BLaER1 treated with 17β-estradiol and CSF1 and Interleukin-3, amounts not matched to agents 10 nM and 100 nM (cell line): ENCODE results near the gene EVX2.

ENCODE experiments used
- H3K27ac ChIP-seq, 11 experiments: shearing (Covaris generic); formaldehyde crosslinking; 2 replicates each; pipeline ENCODE4 v1.8.1; 2022
- H3K27me3 ChIP-seq, 11 experiments: shearing (Covaris generic); formaldehyde crosslinking; 2 replicates each; pipeline ENCODE4 v1.8.1; 2022
- H3K36me3 ChIP-seq, 11 experiments: shearing (Covaris generic); formaldehyde crosslinking; 2 replicates each; pipeline ENCODE4 v1.8.1; 2022
- H3K4me1 ChIP-seq, 10 experiments: shearing (Covaris generic); formaldehyde crosslinking; 2 replicates each; pipeline ENCODE4 v1.8.1; 2022
- H3K4me2 ChIP-seq, 11 experiments: shearing (Covaris generic); formaldehyde crosslinking; 2 replicates each; pipeline ENCODE4 v1.8.1; 2022
- H3K4me3 ChIP-seq, 10 experiments: shearing (Covaris generic); formaldehyde crosslinking; 2 replicates each; pipeline ENCODE4 v1.8.1; 2022
- H3K9ac ChIP-seq, 11 experiments: shearing (Covaris generic); formaldehyde crosslinking; 2 replicates each; pipeline ENCODE4 v1.8.1; 2022
- H3K9me3 ChIP-seq, 11 experiments: shearing (Covaris generic); formaldehyde crosslinking; replicated peaks in 1 of 11; 2 replicates each; pipeline ENCODE4 v1.8.1; 2022
- H4K20me1 ChIP-seq, 11 experiments: shearing (Covaris generic); formaldehyde crosslinking; 2 replicates each; pipeline ENCODE4 v1.8.1; 2022
- Cebpa-rat ChIP-seq, 11 experiments: shearing (Covaris generic); IDR thresholded peaks; 2 replicates each; pipeline ENCODE4 v1.8.1; 2022

The EVX2 gene

DNA sequence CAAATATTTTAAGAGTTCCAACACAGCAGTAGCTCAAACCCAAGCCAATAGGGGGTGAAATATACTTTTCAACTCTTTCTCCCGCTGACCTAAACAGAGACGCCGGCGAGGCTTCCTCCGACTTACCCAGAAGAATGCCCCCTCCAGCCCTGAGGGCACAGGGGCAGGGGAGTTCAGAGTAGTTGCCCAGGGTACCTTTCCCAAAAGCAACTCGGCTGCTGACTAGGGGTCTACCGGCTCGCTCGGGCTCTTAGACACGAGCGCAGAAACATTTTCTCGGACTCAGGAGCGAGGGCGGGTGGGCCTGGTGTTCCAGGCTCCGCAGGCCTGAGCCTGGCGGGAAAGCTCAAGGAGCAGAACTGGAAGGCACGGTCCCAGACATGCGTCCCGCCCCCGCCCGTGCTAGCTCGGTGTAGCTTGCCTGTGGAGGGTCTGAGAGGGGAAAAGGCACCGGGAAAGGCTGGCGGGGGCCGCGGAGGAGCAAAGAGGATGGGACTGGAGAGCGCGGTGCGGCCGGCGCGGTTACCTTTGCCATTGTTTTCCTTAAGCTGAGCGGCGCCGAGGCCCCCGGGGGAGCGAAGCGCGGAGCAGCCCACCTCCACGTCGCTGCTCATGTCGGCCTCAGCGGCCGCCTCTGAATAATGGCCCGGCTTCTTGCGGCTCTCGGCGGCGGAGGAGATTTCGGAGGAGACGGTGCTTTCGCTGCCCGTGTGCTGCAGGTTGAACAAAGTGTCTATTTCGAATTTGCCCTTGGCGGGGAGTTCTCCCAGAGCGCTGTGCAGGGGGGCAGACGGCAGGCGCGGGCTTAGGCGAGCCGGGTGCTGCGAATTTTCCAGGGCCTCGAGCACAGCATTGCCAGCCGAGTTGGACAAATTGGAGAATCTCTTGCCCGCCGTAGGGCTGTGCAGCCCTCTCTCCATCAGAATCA lies 674 bp downstream of the EVX2 start:
- no peak overlapping the region for H3K4me2 ChIP-seq
- H3K27me3 ChIP-seq, result peaks cover 100% of the 10 kb centered on the region in 11 experiments
- TF ChIP-seq Cebpa-rat (IDR thresholded peaks at IDR 0.05), result no peak

DNA sequence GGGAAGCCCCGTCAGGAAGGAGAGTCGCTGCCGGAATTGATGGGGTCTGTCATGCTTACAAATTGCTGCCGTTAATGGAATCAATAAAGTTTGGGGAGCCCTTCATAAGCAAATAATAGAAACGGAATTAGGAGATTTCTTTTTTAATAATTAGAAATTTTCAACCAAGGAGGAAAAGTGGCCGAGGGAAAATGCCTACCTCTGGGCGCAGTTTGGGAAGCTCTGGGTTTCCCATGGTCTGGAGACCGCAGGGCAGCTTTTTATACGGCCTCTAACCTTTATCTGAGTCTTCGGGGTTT lies 1.3 kb downstream of the EVX2 start:
- TF ChIP-seq Cebpa-rat (IDR thresholded peaks at IDR 0.05), result no peak
- Histone ChIP-seq H3K9ac (no peak overlapping the region), H3K4me2 (no peak overlapping the region), H3K4me3 (peak overlapping the region in 7 of 10 experiments; percentile 23 to 43 (median 33); a peak in 10 of 20 replicates), H4K20me1 (peaks cover 0 to 54% (median 40%) of the 10 kb centered on the region in 11 experiments; a peak in 15 of 22 replicates), H3K27ac (no peak overlapping the region), H3K4me1 (peaks cover 0 to 15% (median 3%) of the 10 kb centered on the region in 10 experiments; a peak in 8 of 20 replicates), H3K27me3 (peaks cover 99 to 100% (median 100%) of the 10 kb centered on the region in 11 experiments), H3K9me3 (peaks cover 54 to 78% (median 71%) of the 10 kb centered on the region in 11 experiments), H3K36me3 (peaks cover 0 to 4% (median 0%) of the 10 kb centered on the region in 11 experiments; a peak in 1 of 22 replicates)

More for the DNA sequence above, 674 bp downstream of the EVX2 start:
- H3K4me1 ChIP-seq, result peaks cover 0 to 15% (median 3%) of the 10 kb centered on the region in 10 experiments; a peak in 8 of 20 replicates
- peak overlapping the region in 5 of 10 experiments; percentile 20 to 43 (median 33); a peak in 10 of 20 replicates for H3K4me3 ChIP-seq
- H3K27ac ChIP-seq, result no peak overlapping the region
- peaks cover 0 to 4% (median 0%) of the 10 kb centered on the region in 11 experiments; a peak in 1 of 22 replicates for H3K36me3 ChIP-seq
- peaks cover 0 to 61% (median 46%) of the 10 kb centered on the region in 11 experiments; a peak in 15 of 22 replicates for H4K20me1 ChIP-seq
- no peak overlapping the region for H3K9ac ChIP-seq
- H3K9me3 ChIP-seq, result peaks cover 54 to 78% (median 71%) of the 10 kb centered on the region in 11 experiments

DNA sequence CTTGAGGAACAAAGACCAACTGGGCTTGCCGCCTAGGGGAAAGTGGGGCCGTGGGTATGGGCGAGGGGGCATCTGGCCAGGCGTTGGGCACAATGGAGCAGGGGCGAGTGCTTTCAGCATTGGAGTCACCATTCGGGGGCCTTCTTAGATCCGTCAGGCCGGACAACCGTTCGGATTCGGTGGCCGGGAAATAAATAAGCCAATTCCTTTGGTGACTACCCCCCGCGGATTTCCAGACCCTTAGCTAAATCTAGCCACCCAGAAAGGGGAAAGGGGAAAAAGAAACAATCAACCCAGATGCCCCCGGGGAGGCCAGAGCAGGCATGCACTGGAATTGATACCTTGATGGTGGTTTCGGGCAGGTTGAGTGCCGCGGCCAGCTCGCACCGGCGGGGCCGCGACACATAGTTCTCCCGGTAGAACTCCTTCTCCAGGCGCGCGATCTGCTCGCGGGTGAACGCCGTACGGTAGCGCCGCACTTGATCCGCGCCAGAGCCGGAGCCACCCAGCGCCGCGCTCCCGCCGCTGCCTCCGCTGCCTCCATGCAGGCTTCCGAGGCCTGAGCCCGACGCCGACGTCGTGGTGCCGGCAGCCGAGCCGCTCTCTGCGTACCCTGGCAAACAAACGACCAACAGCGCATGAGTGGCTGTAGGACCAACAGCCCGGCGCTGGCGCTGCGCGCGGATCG lies 1.8 kb downstream of the EVX2 start:
- Histone ChIP-seq H3K4me3 (peak overlapping the region in 8 of 10 experiments; percentile 13 to 43 (median 31); a peak in 8 of 20 replicates), H3K9ac (no peak overlapping the region), H3K4me1 (peaks cover 0 to 15% (median 3%) of the 10 kb centered on the region in 10 experiments; a peak in 8 of 20 replicates), H3K9me3 (peaks cover 54 to 78% (median 71%) of the 10 kb centered on the region in 11 experiments), H3K4me2 (no peak overlapping the region), H4K20me1 (peaks cover 0 to 51% (median 35%) of the 10 kb centered on the region in 11 experiments; a peak in 16 of 22 replicates), H3K27ac (no peak overlapping the region), H3K36me3 (peaks cover 0 to 4% (median 0%) of the 10 kb centered on the region in 11 experiments; a peak in 1 of 22 replicates), H3K27me3 (peaks cover 99 to 100% (median 100%) of the 10 kb centered on the region in 11 experiments)
- TF ChIP-seq Cebpa-rat (IDR thresholded peaks at IDR 0.05), result no peak

DNA sequence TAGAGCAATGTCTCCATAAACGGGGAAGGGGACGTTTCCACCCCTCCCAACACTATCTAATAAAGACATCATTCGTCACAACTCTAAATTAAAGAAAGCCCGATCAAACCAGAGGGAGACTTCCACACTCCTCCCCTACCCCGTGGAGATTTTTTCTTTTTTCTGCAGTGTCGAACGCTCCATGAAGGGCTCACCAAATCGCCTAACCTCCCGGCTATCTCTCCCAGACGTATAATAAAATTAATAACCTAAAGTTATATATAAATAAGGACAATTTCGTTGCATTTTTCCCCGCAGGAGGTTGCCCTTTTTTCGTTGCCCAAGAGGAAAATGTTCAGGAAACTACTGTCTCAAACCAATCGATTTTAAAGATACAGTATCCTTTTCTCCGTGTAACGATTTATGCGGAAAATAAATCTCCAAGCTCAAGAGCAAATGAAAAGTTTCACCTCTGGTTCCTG lies 2.4 kb downstream of the EVX2 start:
- Histone ChIP-seq H3K36me3 (peaks cover 0 to 4% (median 0%) of the 10 kb centered on the region in 11 experiments; a peak in 1 of 22 replicates), H3K9me3 (peaks cover 56 to 80% (median 71%) of the 10 kb centered on the region in 11 experiments), H3K4me2 (no peak overlapping the region), H3K4me1 (peaks cover 0 to 15% (median 3%) of the 10 kb centered on the region in 10 experiments; a peak in 8 of 20 replicates), H3K27me3 (peaks cover 99 to 100% (median 100%) of the 10 kb centered on the region in 11 experiments), H3K27ac (no peak overlapping the region), H4K20me1 (peaks cover 0 to 53% (median 34%) of the 10 kb centered on the region in 11 experiments; a peak in 16 of 22 replicates), H3K9ac (no peak overlapping the region), H3K4me3 (peak overlapping the region in 7 of 10 experiments; percentile 13 to 43 (median 29); a peak in 5 of 20 replicates)
- no peak for TF ChIP-seq Cebpa-rat (IDR thresholded peaks at IDR 0.05)

DNA sequence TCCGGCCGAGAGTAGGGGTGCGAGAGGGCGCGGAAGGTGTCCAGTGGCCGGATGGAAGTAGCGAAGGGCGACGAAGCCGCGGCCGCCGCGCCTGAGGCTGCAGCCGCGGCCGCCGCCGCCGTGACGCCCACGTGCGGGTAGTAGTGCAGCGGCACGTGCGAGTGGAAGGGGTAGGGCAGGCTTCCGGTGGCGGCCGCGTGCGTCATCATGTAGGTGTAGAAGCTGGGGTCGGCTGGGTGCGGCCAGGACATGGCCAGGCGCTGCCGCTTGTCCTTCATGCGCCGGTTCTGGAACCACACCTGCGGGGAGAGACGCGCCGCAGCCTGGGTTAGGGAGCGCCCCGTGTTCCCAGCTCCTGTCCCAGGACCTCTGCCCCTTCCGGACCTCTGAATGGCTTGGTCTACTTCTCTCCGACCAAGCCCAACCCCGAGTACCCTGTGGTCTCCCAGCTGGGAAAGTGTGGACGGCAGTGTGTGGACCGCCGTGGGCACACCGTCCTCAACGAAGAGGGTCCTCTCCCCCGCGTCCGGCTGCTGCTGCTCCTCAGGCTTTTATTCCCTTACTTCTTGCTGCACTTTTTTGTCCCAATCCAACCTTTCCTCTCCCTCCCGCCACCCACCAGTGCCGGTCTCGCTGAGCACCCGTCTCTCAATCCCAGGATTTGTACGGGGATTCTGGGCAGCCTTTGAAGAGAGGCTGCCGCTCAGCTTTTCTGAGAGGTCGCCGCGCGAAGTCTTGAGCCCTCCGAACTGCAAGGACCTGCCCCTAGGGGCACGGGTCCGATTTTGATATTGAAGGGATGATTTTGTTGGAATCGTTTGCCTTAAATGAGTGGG lies 3.0 kb downstream of the EVX2 start:
- Histone ChIP-seq H3K27ac (no peak overlapping the region), H3K4me1 (peaks cover 0 to 9% (median 3%) of the 10 kb centered on the region in 10 experiments; a peak in 8 of 20 replicates), H3K36me3 (peaks cover 0 to 4% (median 0%) of the 10 kb centered on the region in 11 experiments; a peak in 1 of 22 replicates), H3K4me3 (peak overlapping the region in 7 of 10 experiments; percentile 2 to 40 (median 21); a peak in 7 of 20 replicates), H3K9ac (no peak overlapping the region), H4K20me1 (peaks cover 0 to 53% (median 27%) of the 10 kb centered on the region in 11 experiments; a peak in 17 of 22 replicates), H3K9me3 (peaks cover 60 to 79% (median 71%) of the 10 kb centered on the region in 11 experiments), H3K27me3 (peaks cover 99 to 100% (median 100%) of the 10 kb centered on the region in 11 experiments), H3K4me2 (no peak overlapping the region)
- TF ChIP-seq Cebpa-rat (IDR thresholded peaks at IDR 0.05), result no peak

DNA sequence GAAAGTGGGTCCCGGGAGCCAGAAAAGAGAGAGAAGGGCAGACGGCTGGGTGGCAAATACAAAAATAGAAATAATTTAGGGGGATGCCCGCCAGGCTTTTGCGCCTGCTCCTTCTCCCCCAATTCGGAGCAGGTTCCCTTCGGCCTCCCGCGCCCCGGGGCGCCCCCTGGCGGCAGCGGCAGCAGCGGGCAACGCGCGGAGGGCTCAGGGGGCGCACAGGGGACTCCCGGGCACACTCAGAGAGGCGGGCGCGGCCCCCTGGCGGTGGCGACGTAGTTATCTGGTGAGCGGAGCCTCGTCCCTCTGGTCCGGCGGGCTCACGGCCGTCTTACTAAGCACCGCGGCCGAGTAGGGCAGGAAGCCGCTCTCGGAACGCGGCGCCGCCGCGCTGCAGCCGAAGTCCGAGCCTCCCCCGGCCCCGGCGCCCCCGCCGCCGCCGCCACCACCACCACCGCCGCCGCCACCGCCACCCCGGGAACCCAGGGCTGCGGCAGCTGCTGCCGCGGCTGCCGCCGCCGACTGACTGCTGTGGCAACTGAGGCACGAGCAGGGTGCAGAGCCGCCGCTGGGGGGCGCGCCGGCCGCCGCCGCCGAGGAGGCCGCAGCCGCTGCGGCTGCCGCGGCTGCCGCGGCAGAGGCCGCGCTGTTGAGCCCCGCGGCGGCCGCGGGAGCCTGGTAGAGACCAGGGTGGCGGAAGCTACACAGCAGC lies 3.8 kb downstream of the EVX2 start:
- Histone ChIP-seq H3K4me3 (peak overlapping the region in 9 of 10 experiments; percentile 18 to 46 (median 26); a peak in 9 of 20 replicates), H3K27ac (no peak overlapping the region), H3K4me1 (peaks cover 0 to 9% (median 3%) of the 10 kb centered on the region in 10 experiments; a peak in 8 of 20 replicates), H4K20me1 (peaks cover 0 to 54% (median 25%) of the 10 kb centered on the region in 11 experiments; a peak in 16 of 22 replicates), H3K27me3 (peaks cover 99 to 100% (median 100%) of the 10 kb centered on the region in 11 experiments), H3K9me3 (peaks cover 57 to 78% (median 64%) of the 10 kb centered on the region in 11 experiments), H3K36me3 (peaks cover 0 to 4% (median 0%) of the 10 kb centered on the region in 11 experiments; a peak in 1 of 22 replicates), H3K9ac (no peak overlapping the region), H3K4me2 (peak overlapping the region in 10 of 11 experiments; percentile 10 to 87 (median 46); a peak in 17 of 22 replicates)
- no peak for TF ChIP-seq Cebpa-rat (IDR thresholded peaks at IDR 0.05)

DNA sequence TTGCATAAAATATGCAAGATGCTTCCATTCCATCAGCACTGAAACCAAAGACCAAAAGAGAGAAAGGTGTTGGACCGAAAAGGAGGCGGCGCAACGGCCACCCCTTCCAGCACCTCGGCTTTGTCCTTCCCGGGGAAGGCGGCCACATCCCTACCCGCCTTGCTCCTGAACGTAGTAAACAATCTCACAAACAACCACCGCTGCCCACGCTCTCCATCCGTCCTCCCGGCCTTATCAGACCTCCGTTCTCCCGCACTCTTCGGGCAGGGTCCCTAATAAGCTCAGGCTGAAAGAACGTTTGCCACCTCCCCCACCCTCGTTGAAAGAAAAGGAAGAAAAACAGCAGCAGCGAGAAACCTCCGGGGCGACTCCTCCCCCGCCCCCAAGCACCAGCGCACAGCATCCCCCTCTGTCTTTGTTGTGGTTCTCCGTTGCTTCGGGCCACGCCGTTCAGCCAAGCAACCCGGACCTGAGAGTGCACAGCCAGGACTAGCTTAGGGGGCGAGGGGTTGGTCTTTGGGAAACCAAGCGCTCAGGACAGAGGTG lies 4.4 kb downstream of the EVX2 start:
- Histone ChIP-seq H4K20me1 (peaks cover 0 to 57% (median 30%) of the 10 kb centered on the region in 11 experiments; a peak in 16 of 22 replicates), H3K9me3 (peaks cover 50 to 75% (median 59%) of the 10 kb centered on the region in 11 experiments), H3K4me2 (peak overlapping the region in 10 of 11 experiments; percentile 10 to 87 (median 46); a peak in 17 of 22 replicates), H3K4me1 (peaks cover 0 to 9% (median 3%) of the 10 kb centered on the region in 10 experiments; a peak in 7 of 20 replicates), H3K27ac (no peak overlapping the region), H3K4me3 (peak overlapping the region in 9 of 10 experiments; percentile 1 to 46 (median 23); a peak in 8 of 20 replicates), H3K36me3 (peaks cover 0 to 4% (median 0%) of the 10 kb centered on the region in 11 experiments; a peak in 1 of 22 replicates), H3K9ac (no peak overlapping the region), H3K27me3 (peaks cover 99 to 100% (median 100%) of the 10 kb centered on the region in 11 experiments)
- no peak for TF ChIP-seq Cebpa-rat (IDR thresholded peaks at IDR 0.05)
